Measurements from ENCODE around the gene RPE.

Gene RPE

GRCh38 chr2:210028178-210028577 lies 25.7 kb downstream of the RPE start:
- TF ChIP-seq CTCF (IDR thresholded peaks at IDR 0.05) = no peak

GRCh38 chr2:210034087-210034683 lies 31.7 kb downstream of the RPE start:
- no peak for TF ChIP-seq CTCF (IDR thresholded peaks at IDR 0.05)

GRCh38 chr2:210035679-210036078 lies 33.2 kb downstream of the RPE start:
- no peak for TF ChIP-seq CTCF (IDR thresholded peaks at IDR 0.05)

- TF ChIP-seq CTCF (IDR thresholded peaks at IDR 0.05) = no peak
These were observed 35.6 kb downstream of the RPE start for GRCh38 chr2:210038078-210038477.

- TF ChIP-seq CTCF (IDR thresholded peaks at IDR 0.05) = no peak
These were observed 44.5 kb downstream of the RPE start for GRCh38 chr2:210046851-210047500.

GRCh38 chr2:210049831-210050230 lies 47.4 kb downstream of the RPE start:
- TF ChIP-seq CTCF (IDR thresholded peaks at IDR 0.05) = no peak

- no peak for TF ChIP-seq CTCF (IDR thresholded peaks at IDR 0.05)
These were observed 48.4 kb downstream of the RPE start for GRCh38 chr2:210050885-210051284.

Data from LNCAP (cell line).